HG03139 (cell line): ENCODE data around the gene SVIP.

Experiments
- ATAC-seq: cut with Tn5 transposase; IDR thresholded peaks from one replicate; pipeline ENCODE4 v1.9.1; 2021; ENCODE audit not compliant: unreplicated experiment

The SVIP gene

GRCh38 chr11:22795914-22796313, 33.7 kb downstream of the SVIP start:
- no peak for ATAC-seq

GRCh38 chr11:22792497-22792896, 37.1 kb downstream of the SVIP start:
- no peak for ATAC-seq

GRCh38 chr11:22787551-22788162, 41.9 kb downstream of the SVIP start:
- ATAC-seq = no peak

GRCh38 chr11:22787055-22787454, 42.5 kb downstream of the SVIP start:
- no peak for ATAC-seq

GRCh38 chr11:22786475-22786874, 43.1 kb downstream of the SVIP start:
- peak; percentile 81 for ATAC-seq

- ATAC-seq = no peak
These were observed 44.4 kb downstream of the SVIP start for GRCh38 chr11:22785251-22785650.

GRCh38 chr11:22780952-22781593, 48.5 kb downstream of the SVIP start:
- peak; percentile 89 for ATAC-seq

GRCh38 chr11:22779850-22780249, 49.8 kb downstream of the SVIP start:
- ATAC-seq = no peak

GRCh38 chr11:22778642-22779041, 51.0 kb downstream of the SVIP start:
- ATAC-seq = no peak

GRCh38 chr11:22775248-22775647, 54.4 kb downstream of the SVIP start:
- ATAC-seq = no peak

- no peak for ATAC-seq
These were observed 54.9 kb downstream of the SVIP start for GRCh38 chr11:22774716-22775115.

GRCh38 chr11:22769081-22769480, 60.5 kb downstream of the SVIP start:
- no peak for ATAC-seq
